PC-9 (cell line): ENCODE results near the gene PCNX1. TPM values are rescaled to one million over a fixed set of nuclear protein-coding genes. Genes with fewer than 3 reads are reported as not detected.

Experiments
- BruUV-seq: library from RNA; stranded (reverse); fragments of 400-500 nt; replicated peaks from 2 replicates; lab custom pipeline; 2021; lab: Mats Ljungman, UMichigan
- CTCF ChIA-PET: fragments of 300-600 bp; sonication (Branson Sonifier 250); formaldehyde crosslinking; loops from one replicate; lab custom pipeline; 2022; ENCODE audit warnings: antibody characterized with exemption; lab: Charles Lee
- POLR2A ChIA-PET: fragments of 300-600 bp; sonication (Branson Sonifier 250); formaldehyde crosslinking; loops from one replicate; lab custom pipeline; 2022; ENCODE audit warnings: antibody characterized with exemption; ENCODE audit not compliant: unreplicated experiment; lab: Charles Lee
- DNase-seq, 2 experiments: peaks; one replicate each; pipeline versions ENCODE4 v3.0.0 to v3.0.0-alpha.2; 2015 to 2022; ENCODE audit warnings: mixed read lengths in 1 of 2
- H2AFZ ChIP-seq: fragments of 200-600 bp; sonication (generic); 2 replicates; pipeline ENCODE4 v1.8.1; 2017; ENCODE audit warnings: antibody characterized with exemption
- H3F3A ChIP-seq: fragments of 200-600 bp; sonication (generic); 2 replicates; pipeline ENCODE4 v1.8.1; 2017; ENCODE audit warnings: antibody characterized with exemption, mild to moderate bottlenecking, low read depth; ENCODE audit not compliant: insufficient read depth
- H3K27ac ChIP-seq: fragments of 200-600 bp; sonication (generic); 2 replicates; pipeline ENCODE4 v1.6.1; 2016; ENCODE audit warnings: mixed run types
- H3K27me3 ChIP-seq: fragments of 200-600 bp; sonication (generic); 2 replicates; pipeline ENCODE4 v1.6.1; 2016; ENCODE audit warnings: low read depth, mixed run types; ENCODE audit not compliant: insufficient read depth
- H3K36me3 ChIP-seq: fragments of 200-600 bp; sonication (generic); 2 replicates; pipeline ENCODE4 v1.6.1; 2016; ENCODE audit warnings: low read depth, mixed run types
- H3K4me1 ChIP-seq: fragments of 200-600 bp; sonication (generic); replicated peaks from 2 replicates; pipeline ENCODE4 v1.6.1; 2016; ENCODE audit warnings: mixed run types; ENCODE audit not compliant: insufficient read depth
- H3K4me2 ChIP-seq: fragments of 200-600 bp; sonication (generic); 2 replicates; pipeline ENCODE4 v1.6.1; 2017; ENCODE audit warnings: mixed run types
- H3K4me3 ChIP-seq: fragments of 200-600 bp; sonication (generic); 2 replicates; pipeline ENCODE4 v1.6.1; 2016; ENCODE audit warnings: mixed run types
- H3K79me2 ChIP-seq: fragments of 200-600 bp; sonication (generic); 2 replicates; pipeline ENCODE4 v1.6.1; 2017; ENCODE audit warnings: low read depth, mixed run types
- H3K9me2 ChIP-seq: fragments of 200-600 bp; sonication (generic); 2 replicates; pipeline ENCODE4 v1.8.1; 2017; ENCODE audit warnings: mild to moderate bottlenecking; ENCODE audit not compliant: insufficient read depth
- H3K9me3 ChIP-seq: fragments of 200-600 bp; sonication (generic); 2 replicates; pipeline ENCODE4 v1.8.1; 2016; ENCODE audit warnings: low read depth; ENCODE audit not compliant: insufficient read depth
- H4K20me1 ChIP-seq: fragments of 200-600 bp; sonication (generic); 2 replicates; pipeline ENCODE4 v1.8.1; 2017; ENCODE audit not compliant: insufficient read depth
- CTCF ChIP-seq: fragments of 200-600 bp; sonication (generic); conservative IDR thresholded peaks from 2 replicates; pipeline ENCODE4 v1.6.1; 2017; ENCODE audit warnings: mixed run types, antibody characterized with exemption, mild to moderate bottlenecking, moderate library complexity
- EZH2 ChIP-seq: fragments of 200-600 bp; sonication (generic); IDR thresholded peaks from 2 replicates; pipeline ENCODE4 v1.8.0; 2017; ENCODE audit warnings: antibody characterized with exemption, low read depth
- intact Hi-C: fragments of 100-400 bp; cut with micrococcal nuclease; formaldehyde crosslinking; loops from one replicate; pipeline ENCODE4 v1.10.0; 2022; ENCODE audit not compliant: unreplicated experiment
- total RNA-seq: library from RNA; stranded (reverse); gene quantifications from 2 replicates; pipeline ENCODE4 v1.2.3, GENCODE V29; 2021

PCNX1 gene
- total RNA-seq, 1 experiment from 2014 or later, result 37.6 TPM

GRCh38 chr14:71108398-71109119 is 201.3 kb downstream of the PCNX1 start:
- CTCF ChIA-PET, result no interaction called here
- intact Hi-C loops, result loop anchor here (10.0 kb wide), 1 partner anchor 746 kb away; no protein-coding TSS in a partner anchor
- no TSS peak for BruUV-seq
- no peak overlapping the region for H3K4me2 ChIP-seq
- no peaks in the 10 kb centered on the region for H3K27me3 ChIP-seq
- DNase-seq, result no peak
- no peaks in the 10 kb centered on the region for H3K9me3 ChIP-seq
- H2AFZ ChIP-seq, result no peak overlapping the region
- H3K4me3 ChIP-seq, result no peak overlapping the region
- peaks cover under 1% of the 10 kb centered on the region; the same call in 1 of the 2 replicates for H3F3A ChIP-seq
- POLR2A ChIA-PET, result no interaction called here
- H4K20me1 ChIP-seq, result no peaks in the 10 kb centered on the region
- no peaks in the 10 kb centered on the region for H3K9me2 ChIP-seq
- no peak overlapping the region for H3K27ac ChIP-seq
- TF ChIP-seq EZH2, result no peak
- no peak for TF ChIP-seq CTCF
- no peaks in the 10 kb centered on the region for H3K4me1 ChIP-seq
- no peaks in the 10 kb centered on the region for H3K79me2 ChIP-seq
- H3K36me3 ChIP-seq, result no peaks in the 10 kb centered on the region

GRCh38 chr14:71113376-71113775 is 206.1 kb downstream of the PCNX1 start:
- H2AFZ ChIP-seq, result no peak overlapping the region
- no peaks in the 10 kb centered on the region for H3K27me3 ChIP-seq
- H3K9me3 ChIP-seq, result no peaks in the 10 kb centered on the region
- H3K27ac ChIP-seq, result no peak overlapping the region
- H3K36me3 ChIP-seq, result no peaks in the 10 kb centered on the region
- TF ChIP-seq EZH2 (no peak), CTCF (no peak)
- intact Hi-C loops, result no loop called here
- H3F3A ChIP-seq, result peaks cover 23% of the 10 kb centered on the region
- no peak overlapping the region for H3K4me2 ChIP-seq
- no peaks in the 10 kb centered on the region for H4K20me1 ChIP-seq
- H3K4me1 ChIP-seq, result peaks cover 21% of the 10 kb centered on the region
- CTCF ChIA-PET, result no interaction called here
- H3K79me2 ChIP-seq, result no peaks in the 10 kb centered on the region
- H3K9me2 ChIP-seq, result no peaks in the 10 kb centered on the region
- BruUV-seq, result no TSS peak
- POLR2A ChIA-PET, result no interaction called here
- H3K4me3 ChIP-seq, result no peak overlapping the region
- no peak for DNase-seq

- no peaks in the 10 kb centered on the region for H3K36me3 ChIP-seq
- H4K20me1 ChIP-seq, result no peaks in the 10 kb centered on the region
- no peaks in the 10 kb centered on the region for H3K9me3 ChIP-seq
- H3K4me3 ChIP-seq, result no peak overlapping the region
- CTCF ChIA-PET, result interaction anchor here (0.7 kb wide), 2 partner anchors 16 to 177 kb away, joined by 4 to 17 read pairs; no protein-coding TSS in a partner anchor
- H3K27ac ChIP-seq, result no peak overlapping the region
- H3K4me1 ChIP-seq, result peaks cover 31% of the 10 kb centered on the region
- H3K27me3 ChIP-seq, result no peaks in the 10 kb centered on the region
- no peak overlapping the region for H2AFZ ChIP-seq
- intact Hi-C loops, result no loop called here
- DNase-seq, result no peak
- no peak overlapping the region for H3K4me2 ChIP-seq
- H3K9me2 ChIP-seq, result no peaks in the 10 kb centered on the region
- POLR2A ChIA-PET, result interaction anchor here (0.6 kb wide), 1 partner anchor 17 kb away, joined by 13 read pairs; no protein-coding TSS in a partner anchor
- no TSS peak for BruUV-seq
- TF ChIP-seq CTCF, result no peak
- TF ChIP-seq EZH2, result no peak
- no peaks in the 10 kb centered on the region for H3K79me2 ChIP-seq
- peaks cover 33% of the 10 kb centered on the region for H3F3A ChIP-seq
These were observed 207.3 kb downstream of the PCNX1 start for GRCh38 chr14:71114565-71114964.
